DOHH2 (cell line): ENCODE measurements around the gene ATF5.

Experiments
- H3F3A ChIP-seq: fragments of 200-600 bp; sonication (generic), shearing (Covaris generic); 2 replicates; pipeline ENCODE4 v1.6.0; 2016; ENCODE audit warnings: antibody characterized with exemption, mild to moderate bottlenecking; ENCODE audit not compliant: control insufficient read depth, insufficient read depth
- H3K27ac ChIP-seq: fragments of 200-600 bp; sonication (generic); 2 replicates; pipeline ENCODE4 v1.5.1; 2014; ENCODE audit warnings: low read depth, mild to moderate bottlenecking, low read length, moderate library complexity
- H3K27me3 ChIP-seq: fragments of 200-600 bp; sonication (generic); 2 replicates; pipeline ENCODE4 v1.6.1; 2014; ENCODE audit warnings: mild to moderate bottlenecking, low read length, mixed read lengths; ENCODE audit not compliant: control insufficient read depth
- H3K36me3 ChIP-seq: fragments of 200-600 bp; sonication (generic); 2 replicates; pipeline ENCODE4 v1.6.1; 2014; ENCODE audit warnings: mild to moderate bottlenecking, low read length, moderate library complexity, mixed read lengths; ENCODE audit not compliant: control insufficient read depth
- H3K4me1 ChIP-seq: fragments of 200-600 bp; sonication (generic); 2 replicates; pipeline ENCODE4 v1.6.1; 2014; ENCODE audit warnings: mild to moderate bottlenecking, low read length, mixed read lengths; ENCODE audit not compliant: control insufficient read depth
- H3K4me2 ChIP-seq: fragments of 200-600 bp; sonication (generic); 2 replicates; pipeline ENCODE4 v1.6.0; 2014; ENCODE audit warnings: mild to moderate bottlenecking, low read length, moderate library complexity
- H3K4me3 ChIP-seq: fragments of 200-600 bp; sonication (generic); 2 replicates; pipeline ENCODE4 v1.5.1; 2014; ENCODE audit warnings: mild to moderate bottlenecking, low read length, mixed read lengths
- H3K79me2 ChIP-seq: fragments of 200-600 bp; sonication (generic); 2 replicates; pipeline ENCODE4 v1.6.1; 2014; ENCODE audit warnings: mild to moderate bottlenecking, low read length, mixed read lengths; ENCODE audit not compliant: control insufficient read depth
- H3K9me2 ChIP-seq: fragments of 200-600 bp; sonication (generic); replicated peaks from 2 replicates; pipeline ENCODE4 v1.6.1; 2014; ENCODE audit warnings: mild to moderate bottlenecking, low read length, mixed read lengths; ENCODE audit not compliant: control insufficient read depth
- H3K9me3 ChIP-seq: fragments of 200-600 bp; sonication (generic); 2 replicates; pipeline ENCODE4 v1.6.1; 2014; ENCODE audit warnings: antibody characterized with exemption, low read length, mixed read lengths; ENCODE audit not compliant: control insufficient read depth, insufficient read depth
- H4K20me1 ChIP-seq: fragments of 200-600 bp; sonication (generic); 2 replicates; pipeline ENCODE4 v1.6.0; 2014; ENCODE audit warnings: low read depth, mild to moderate bottlenecking, antibody characterized with exemption, low read length, moderate library complexity; ENCODE audit not compliant: control insufficient read depth, insufficient read depth
- EZH2phosphoT487 ChIP-seq: fragments of 200-600 bp; sonication (generic); IDR thresholded peaks from 2 replicates; pipeline ENCODE4 v1.6.1; 2017; ENCODE audit warnings: borderline replicate concordance, mild to moderate bottlenecking, antibody characterized with exemption, low read length, moderate library complexity, mixed read lengths
- TF ChIP-seq, protein P1 (sequence below): fragments of 200-600 bp; sonication (generic); IDR thresholded peaks from one replicate; pipeline ENCODE4 v1.5.1; 2014; ENCODE audit warnings: antibody characterized with exemption, mild to moderate bottlenecking, low read depth, low read length; ENCODE audit not compliant: poor library complexity, severe bottlenecking

Gene ATF5

DNA sequence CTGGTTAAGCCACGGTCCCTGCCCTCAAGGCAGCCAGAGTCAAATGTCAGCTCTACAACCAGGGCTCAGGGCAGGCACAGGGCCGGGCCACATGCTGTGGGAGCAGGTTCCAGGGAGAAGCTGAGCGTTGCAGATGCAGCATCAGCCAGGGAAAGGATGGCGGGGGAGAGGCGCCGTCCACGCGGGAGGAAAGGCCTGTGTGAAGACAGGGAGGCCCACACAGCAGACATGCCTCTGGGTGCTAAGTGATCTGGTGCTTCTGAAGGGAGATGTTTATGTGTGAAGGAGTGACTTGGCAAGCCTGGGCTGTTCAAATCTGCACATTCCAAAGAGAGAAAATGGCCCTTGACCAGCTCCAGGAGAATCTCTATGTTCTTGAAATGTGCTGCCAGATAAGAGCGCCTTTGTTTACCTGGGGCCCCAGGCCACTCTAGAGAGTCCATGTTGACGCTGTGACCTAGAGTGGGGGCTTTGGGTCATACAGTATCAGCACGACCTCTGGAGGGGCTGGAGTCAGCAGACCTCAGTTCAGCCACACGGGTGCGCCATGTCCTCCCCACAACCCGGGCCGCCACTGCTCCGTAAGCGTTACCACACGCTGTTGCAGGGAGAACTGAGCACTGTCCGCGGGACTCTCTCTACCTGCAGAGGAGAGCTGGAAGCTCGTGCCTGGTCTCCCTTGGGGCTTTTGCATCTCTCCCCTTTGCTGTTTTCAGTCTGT, 15.9 kb upstream of the ATF5 start:
- H3K4me1 ChIP-seq = peaks cover 56% of the 10 kb centered on the region
- H3K9me3 ChIP-seq = no peaks in the 10 kb centered on the region
- peaks cover 26% of the 10 kb centered on the region; the same call in 1 of the 2 replicates for H4K20me1 ChIP-seq
- peaks cover 92% of the 10 kb centered on the region for H3K79me2 ChIP-seq
- no peaks in the 10 kb centered on the region for H3K9me2 ChIP-seq
- no peak overlapping the region for H3K27ac ChIP-seq
- no peak overlapping the region for H3K4me3 ChIP-seq
- peaks cover 92% of the 10 kb centered on the region for H3K36me3 ChIP-seq
- H3F3A ChIP-seq = 0 out of 2 replicates have a peak, but pooled peaks cover 2% of the 10 kb centered on the region
- no peak for TF ChIP-seq EZH2phosphoT487
- TF ChIP-seq, protein P1, sequence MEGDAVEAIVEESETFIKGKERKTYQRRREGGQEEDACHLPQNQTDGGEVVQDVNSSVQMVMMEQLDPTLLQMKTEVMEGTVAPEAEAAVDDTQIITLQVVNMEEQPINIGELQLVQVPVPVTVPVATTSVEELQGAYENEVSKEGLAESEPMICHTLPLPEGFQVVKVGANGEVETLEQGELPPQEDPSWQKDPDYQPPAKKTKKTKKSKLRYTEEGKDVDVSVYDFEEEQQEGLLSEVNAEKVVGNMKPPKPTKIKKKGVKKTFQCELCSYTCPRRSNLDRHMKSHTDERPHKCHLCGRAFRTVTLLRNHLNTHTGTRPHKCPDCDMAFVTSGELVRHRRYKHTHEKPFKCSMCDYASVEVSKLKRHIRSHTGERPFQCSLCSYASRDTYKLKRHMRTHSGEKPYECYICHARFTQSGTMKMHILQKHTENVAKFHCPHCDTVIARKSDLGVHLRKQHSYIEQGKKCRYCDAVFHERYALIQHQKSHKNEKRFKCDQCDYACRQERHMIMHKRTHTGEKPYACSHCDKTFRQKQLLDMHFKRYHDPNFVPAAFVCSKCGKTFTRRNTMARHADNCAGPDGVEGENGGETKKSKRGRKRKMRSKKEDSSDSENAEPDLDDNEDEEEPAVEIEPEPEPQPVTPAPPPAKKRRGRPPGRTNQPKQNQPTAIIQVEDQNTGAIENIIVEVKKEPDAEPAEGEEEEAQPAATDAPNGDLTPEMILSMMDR = peak; percentile 56
- H3K4me2 ChIP-seq = no peak overlapping the region
- H3K27me3 ChIP-seq = no peaks in the 10 kb centered on the region

- Histone ChIP-seq H3K9me3 (no peaks in the 10 kb centered on the region), H3K9me2 (no peaks in the 10 kb centered on the region), H4K20me1 (peaks cover 25% of the 10 kb centered on the region; the same call in 1 of the 2 replicates), H3K79me2 (peaks cover 92% of the 10 kb centered on the region), H3K27me3 (no peaks in the 10 kb centered on the region), H3K27ac (no peak overlapping the region), H3K36me3 (peaks cover 91% of the 10 kb centered on the region), H3K4me3 (no peak overlapping the region), H3F3A (0 out of 2 replicates have a peak, but pooled peaks cover 2% of the 10 kb centered on the region), H3K4me1 (peaks cover 50% of the 10 kb centered on the region), H3K4me2 (no peak overlapping the region)
- no peak for TF ChIP-seq EZH2phosphoT487
- TF ChIP-seq, protein P1 = no peak
Measured at GRCh38 chr19:49913720-49914119, 15.3 kb upstream of the ATF5 start.

DNA sequence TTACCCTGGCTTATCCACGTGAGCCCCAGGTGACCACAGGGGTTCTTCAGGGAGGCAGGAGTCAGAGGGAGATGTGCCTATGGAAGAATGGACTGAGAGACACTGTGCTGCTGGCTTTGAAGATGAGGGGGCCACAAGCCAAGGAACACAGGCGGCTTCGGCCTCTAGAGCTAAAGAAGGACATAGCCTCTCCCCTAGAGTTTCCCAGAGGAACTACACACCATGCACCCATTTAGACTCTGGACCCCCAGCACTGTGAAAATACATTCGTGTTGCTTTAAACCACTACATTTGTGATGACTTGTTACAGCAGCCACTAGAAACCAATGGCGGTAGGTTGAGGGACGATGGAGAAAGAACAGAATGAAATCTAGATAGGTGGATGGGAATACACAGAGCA, 13.7 kb upstream of the ATF5 start:
- TF ChIP-seq, protein P1 = peak; percentile 39
- TF ChIP-seq EZH2phosphoT487 = no peak
- H3K4me1 ChIP-seq = peaks cover 34% of the 10 kb centered on the region
- H4K20me1 ChIP-seq = peaks cover 25% of the 10 kb centered on the region; the same call in 1 of the 2 replicates
- H3F3A ChIP-seq = 0 out of 2 replicates have a peak, but pooled peaks cover 2% of the 10 kb centered on the region
- no peaks in the 10 kb centered on the region for H3K27me3 ChIP-seq
- no peak overlapping the region for H3K4me2 ChIP-seq
- H3K4me3 ChIP-seq = no peak overlapping the region
- H3K9me3 ChIP-seq = no peaks in the 10 kb centered on the region
- H3K36me3 ChIP-seq = peaks cover 82% of the 10 kb centered on the region
- no peak overlapping the region for H3K27ac ChIP-seq
- H3K9me2 ChIP-seq = no peaks in the 10 kb centered on the region
- H3K79me2 ChIP-seq = peaks cover 91% of the 10 kb centered on the region
